Prostate gland (tissue), 2 donors: Measurements from ENCODE around the gene TMEM202. TPM values are rescaled to one million over a fixed set of nuclear protein-coding genes. Genes with fewer than 3 reads are reported as not detected.

ENCODE experiments used
- DNase-seq: peaks from one replicate; pipeline ENCODE4 v3.0.0-alpha.2; 2019; ENCODE audit warnings: low spot score
- H3K27ac ChIP-seq, 2 donors: fragments of 200-600 bp; sonication (generic); 2 replicates each; pipeline ENCODE4 v1.5.1; 2017 to 2019
- H3K27me3 ChIP-seq: fragments of 200-600 bp; sonication (generic); replicated peaks from 2 replicates; pipeline ENCODE4 v1.5.1; 2019; ENCODE audit not compliant: insufficient read depth
- H3K36me3 ChIP-seq, 2 donors: fragments of 200-600 bp; sonication (generic); 1 replicate in 1 of 2; 2 replicates in 1 of 2; pipeline versions ENCODE4 v1.5.1 to v1.8.1; 2017 to 2019
- H3K4me1 ChIP-seq: fragments of 200-600 bp; sonication (generic); replicated peaks from 2 replicates; pipeline ENCODE4 v1.5.1; 2019
- H3K4me3 ChIP-seq, 2 donors: fragments of 200-600 bp; sonication (generic); 2 replicates each; pipeline ENCODE4 v1.5.1; 2017 to 2019
- H3K9me3 ChIP-seq: fragments of 200-600 bp; sonication (generic); 2 replicates; pipeline ENCODE4 v1.5.1; 2017
- POLR2A ChIP-seq: fragments of 450-650 bp; IDR thresholded peaks from one replicate; pipeline ENCODE4 v1.6.1; 2016; ENCODE audit warnings: antibody characterized with exemption, mild to moderate bottlenecking
- POLR2AphosphoS5 ChIP-seq: sonication (generic); formaldehyde crosslinking; IDR thresholded peaks from one replicate; pipeline ENCODE4 v1.6.1; 2017; ENCODE audit warnings: antibody characterized with exemption
- WGBS: methylation state at CpG from one replicate; pipeline ENCODE4 v1.1.5; 2018; 5-methylcytosine and 5-hydroxymethylcytosine counted together
- intact Hi-C: fragments of 100-400 bp; cut with DNase I; formaldehyde crosslinking; loops from one replicate; pipeline ENCODE4 v1.14.2; 2022
- total RNA-seq, 2 donors: library from RNA; depleted of rRNA; stranded (reverse); fragments of >200 nt; gene quantifications; one replicate each; pipeline ENCODE4 v1.1.0, GENCODE V29; 2016
- TF ChIP-seq, protein P1 (sequence below), 4 experiments: fragments of 200-600 bp in 2 of 4; fragments of 450-650 bp in 2 of 4; sonication (generic) in 2 of 4; IDR thresholded peaks; 1 replicate in 3 of 4; 2 replicates in 1 of 4; pipeline ENCODE4 v1.5.1; 2016 to 2019; ENCODE audit warnings: antibody characterized with exemption in 4 of 4, mild to moderate bottlenecking in 2 of 4, moderate library complexity in 2 of 4

TMEM202 gene
- total RNA-seq, 2 donors from 2014 or later, result not detected

DNA sequence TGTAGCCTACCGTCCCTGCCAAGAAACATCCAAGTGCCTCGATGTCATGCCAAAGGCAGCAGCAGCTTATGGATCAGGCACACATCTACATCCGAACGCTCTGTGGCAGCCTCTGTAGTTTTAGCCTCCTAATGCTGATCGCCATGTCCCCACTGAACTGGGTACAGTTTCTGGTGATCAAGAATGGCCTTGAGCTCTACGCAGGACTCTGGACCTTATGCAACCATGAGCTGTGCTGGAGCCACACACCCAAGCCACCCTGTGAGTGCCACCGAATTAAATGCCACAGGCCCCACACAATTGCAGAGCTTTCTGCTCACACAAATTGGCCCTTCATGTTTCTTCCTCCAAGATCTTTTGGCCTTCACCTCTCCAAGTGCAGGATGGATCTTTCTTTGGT is 543 bp downstream of the TMEM202 start:
- TF ChIP-seq POLR2AphosphoS5 (no peak), POLR2A (no peak)
- TF ChIP-seq, protein P1, sequence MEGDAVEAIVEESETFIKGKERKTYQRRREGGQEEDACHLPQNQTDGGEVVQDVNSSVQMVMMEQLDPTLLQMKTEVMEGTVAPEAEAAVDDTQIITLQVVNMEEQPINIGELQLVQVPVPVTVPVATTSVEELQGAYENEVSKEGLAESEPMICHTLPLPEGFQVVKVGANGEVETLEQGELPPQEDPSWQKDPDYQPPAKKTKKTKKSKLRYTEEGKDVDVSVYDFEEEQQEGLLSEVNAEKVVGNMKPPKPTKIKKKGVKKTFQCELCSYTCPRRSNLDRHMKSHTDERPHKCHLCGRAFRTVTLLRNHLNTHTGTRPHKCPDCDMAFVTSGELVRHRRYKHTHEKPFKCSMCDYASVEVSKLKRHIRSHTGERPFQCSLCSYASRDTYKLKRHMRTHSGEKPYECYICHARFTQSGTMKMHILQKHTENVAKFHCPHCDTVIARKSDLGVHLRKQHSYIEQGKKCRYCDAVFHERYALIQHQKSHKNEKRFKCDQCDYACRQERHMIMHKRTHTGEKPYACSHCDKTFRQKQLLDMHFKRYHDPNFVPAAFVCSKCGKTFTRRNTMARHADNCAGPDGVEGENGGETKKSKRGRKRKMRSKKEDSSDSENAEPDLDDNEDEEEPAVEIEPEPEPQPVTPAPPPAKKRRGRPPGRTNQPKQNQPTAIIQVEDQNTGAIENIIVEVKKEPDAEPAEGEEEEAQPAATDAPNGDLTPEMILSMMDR (IDR thresholded peaks at IDR 0.05), result no peak
- WGBS, result 93% methylated on average over 7 of the region's 7 CpGs
- Histone ChIP-seq H3K36me3 (no peaks in the 10 kb centered on the region), H3K4me3 (no peak overlapping the region), H3K9me3 (no peaks in the 10 kb centered on the region), H3K27ac (no peak overlapping the region), H3K4me1 (no peaks in the 10 kb centered on the region), H3K27me3 (no peaks in the 10 kb centered on the region)
- no peak for DNase-seq
- intact Hi-C loops, result no loop called here

DNA sequence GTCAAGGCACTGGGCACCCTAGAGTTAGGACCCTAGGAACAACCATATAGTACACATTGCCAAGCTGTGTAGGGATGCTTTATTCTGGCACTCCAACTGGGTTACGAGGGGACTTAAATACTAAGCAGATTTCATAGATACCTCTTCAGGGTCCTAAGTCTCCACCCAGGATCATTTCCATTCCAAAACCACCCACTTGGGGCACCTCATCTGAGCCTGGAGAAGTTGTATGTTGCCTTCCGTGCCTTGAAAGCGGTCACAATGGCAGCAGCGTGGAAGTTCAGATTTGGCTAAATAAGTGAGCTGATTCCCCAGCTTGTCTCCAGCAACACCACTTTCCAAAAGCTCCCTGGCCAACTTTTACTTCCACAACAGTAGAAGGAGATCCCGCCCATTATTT is 4.6 kb downstream of the TMEM202 start:
- TF ChIP-seq POLR2A, result no peak
- TF ChIP-seq, protein P1 (IDR thresholded peaks at IDR 0.05), result no peak
- TF ChIP-seq POLR2AphosphoS5, result no peak
- Histone ChIP-seq H3K4me1 (no peaks in the 10 kb centered on the region), H3K9me3 (no peaks in the 10 kb centered on the region), H3K36me3 (no peaks in the 10 kb centered on the region), H3K27me3 (no peaks in the 10 kb centered on the region), H3K27ac (no peak overlapping the region), H3K4me3 (no peak overlapping the region)
- no peak for DNase-seq
- intact Hi-C loops, result no loop called here
- WGBS, result 68% methylated on average over 5 of the region's 5 CpGs

DNA sequence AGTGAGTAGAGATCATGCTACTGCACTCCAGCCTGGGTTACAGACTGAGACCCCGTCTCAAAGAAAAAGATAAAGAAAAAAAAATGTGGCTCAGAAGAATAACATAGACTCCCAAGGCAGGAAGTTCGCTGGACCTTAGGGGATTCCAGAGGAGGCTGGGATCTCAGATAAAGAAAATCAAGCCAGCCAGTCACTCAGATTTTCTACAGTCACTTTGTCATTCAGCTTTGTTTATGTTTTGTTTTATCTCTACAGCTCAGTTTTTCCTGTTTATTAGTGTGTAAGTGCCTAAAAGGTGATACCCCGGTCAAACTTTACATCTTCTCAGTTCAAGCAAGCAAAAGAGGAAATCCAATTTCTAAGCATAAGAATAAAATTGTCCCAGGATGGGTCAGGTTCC is 6.3 kb downstream of the TMEM202 start:
- WGBS, result 47% methylated on average over 3 of the region's 3 CpGs
- DNase-seq, result no peak
- no peaks in the 10 kb centered on the region for H3K9me3 ChIP-seq

DNA sequence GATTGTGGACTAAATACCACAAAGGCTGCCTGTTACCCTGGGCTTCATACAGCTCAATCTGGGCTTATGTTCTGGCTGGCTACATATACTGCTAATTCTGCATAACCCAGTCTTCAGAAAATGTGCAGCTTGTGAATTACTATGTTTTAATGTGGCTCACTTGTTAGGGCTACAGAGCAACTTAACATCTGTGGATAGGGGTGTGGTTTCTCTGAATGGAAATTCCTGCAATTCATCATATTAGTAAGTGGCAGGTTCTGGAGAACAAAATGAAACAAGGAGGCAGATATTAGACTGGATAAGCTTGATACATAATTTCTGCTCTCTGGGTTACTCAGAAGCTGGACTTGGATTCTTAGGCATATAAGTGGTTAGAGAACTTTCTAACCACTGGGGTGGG is 6.7 kb downstream of the TMEM202 start:
- Histone ChIP-seq H3K4me3 (no peak overlapping the region), H3K36me3 (no peaks in the 10 kb centered on the region), H3K27me3 (no peaks in the 10 kb centered on the region), H3K4me1 (no peaks in the 10 kb centered on the region), H3K27ac (no peak overlapping the region), H3K9me3 (no peaks in the 10 kb centered on the region)
- DNase-seq, result no peak
- intact Hi-C loops, result no loop called here
- TF ChIP-seq, protein P1 (IDR thresholded peaks at IDR 0.05), result no peak
- TF ChIP-seq POLR2A (no peak), POLR2AphosphoS5 (no peak)

More for the DNA sequence above, 6.3 kb downstream of the TMEM202 start:
- TF ChIP-seq POLR2AphosphoS5 (no peak), POLR2A (no peak)
- TF ChIP-seq, protein P1 (IDR thresholded peaks at IDR 0.05), result no peak
- H3K27ac ChIP-seq, result no peak overlapping the region
- H3K4me3 ChIP-seq, result no peak overlapping the region
- H3K27me3 ChIP-seq, result no peaks in the 10 kb centered on the region
- no peaks in the 10 kb centered on the region for H3K36me3 ChIP-seq
- no peaks in the 10 kb centered on the region for H3K4me1 ChIP-seq
- intact Hi-C loops, result no loop called here

DNA sequence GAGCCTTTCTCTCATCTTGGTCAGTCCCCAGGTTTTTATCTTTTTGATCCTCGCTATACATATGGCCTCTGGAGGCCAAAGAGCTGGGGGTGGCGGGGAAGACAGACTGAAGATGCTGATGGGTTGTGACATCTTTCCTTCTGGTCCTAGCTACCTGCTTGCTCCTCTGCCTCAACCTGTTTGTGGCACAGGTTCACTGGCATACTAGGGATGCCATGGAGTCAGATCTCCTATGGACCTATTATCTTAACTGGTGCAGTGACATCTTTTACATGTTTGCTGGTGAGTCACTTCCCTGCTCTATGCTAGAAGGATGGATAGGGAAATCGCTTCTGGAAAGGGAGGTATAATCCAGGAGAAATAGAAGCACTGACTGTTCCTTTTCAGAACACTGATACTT is 8.8 kb downstream of the TMEM202 start:
- no peak for DNase-seq
- 76% methylated on average over 3 of the region's 3 CpGs for WGBS
- no peak for TF ChIP-seq POLR2AphosphoS5
- H3K4me3 ChIP-seq, result no peak overlapping the region
- H3K9me3 ChIP-seq, result no peaks in the 10 kb centered on the region
- no peak overlapping the region for H3K27ac ChIP-seq
- no peaks in the 10 kb centered on the region for H3K4me1 ChIP-seq
- intact Hi-C loops, result no loop called here
- H3K27me3 ChIP-seq, result no peaks in the 10 kb centered on the region
- no peaks in the 10 kb centered on the region for H3K36me3 ChIP-seq
